NOMO-1 treated with DMSO at 0.1 percent for 48 hours (cell line): ENCODE data around the gene MRGPRF.

ENCODE experiments used
- DNase-seq: peaks from one replicate; lab custom pipeline; 2025; ENCODE audit not compliant: unreplicated experiment; lab: John Stamatoyannopoulos, UW

Gene MRGPRF

GRCh38 chr11:69050592-69051380, 37.7 kb upstream of the MRGPRF start:
- DNase-seq = no peak

- peak; percentile 37 for DNase-seq
These were observed 36.4 kb upstream of the MRGPRF start for GRCh38 chr11:69049490-69049867.

- DNase-seq = peak; percentile 88
These were observed 35.8 kb upstream of the MRGPRF start, which contains the start of gene TPCN2 for GRCh38 chr11:69048694-69049489. Gene TPCN2 (plus strand): TSS chr11:69048932. CDS start chr11:69048998, 66 bp downstream.

GRCh38 chr11:69048031-69048693, 35.1 kb upstream of the MRGPRF start:
- DNase-seq = no peak

GRCh38 chr11:69044111-69045013, 31.3 kb upstream of the MRGPRF start:
- DNase-seq = peak; percentile 32

- no peak for DNase-seq
These were observed 28.5 kb upstream of the MRGPRF start for GRCh38 chr11:69041516-69041915.

GRCh38 chr11:69040581-69041260, 27.7 kb upstream of the MRGPRF start:
- DNase-seq = no peak

GRCh38 chr11:69040051-69040450, 27.0 kb upstream of the MRGPRF start:
- no peak for DNase-seq

GRCh38 chr11:69039501-69039900, 26.5 kb upstream of the MRGPRF start:
- DNase-seq = no peak

GRCh38 chr11:69037544-69037943, 24.5 kb upstream of the MRGPRF start:
- no peak for DNase-seq

- no peak for DNase-seq
These were observed 24.0 kb upstream of the MRGPRF start for GRCh38 chr11:69037074-69037473.

- no peak for DNase-seq
These were observed 22.9 kb upstream of the MRGPRF start for GRCh38 chr11:69035946-69036340.

- no peak for DNase-seq
These were observed 22.3 kb upstream of the MRGPRF start for GRCh38 chr11:69035150-69035945.

- no peak for DNase-seq
These were observed 21.2 kb upstream of the MRGPRF start for GRCh38 chr11:69034123-69034867.

GRCh38 chr11:69033431-69033830, 20.4 kb upstream of the MRGPRF start:
- no peak for DNase-seq

GRCh38 chr11:69032833-69033232, 19.8 kb upstream of the MRGPRF start:
- no peak for DNase-seq

GRCh38 chr11:69030301-69030700, 17.3 kb upstream of the MRGPRF start:
- peak; percentile 57 for DNase-seq

- DNase-seq = peak; percentile 82
These were observed 14.8 kb upstream of the MRGPRF start for GRCh38 chr11:69027704-69028372.
